Measurements from ENCODE around the gene SLC25A14.
A peak's percentile ranks its signal among the peaks of the same experiment; 100 is the strongest.

The SLC25A14 gene

DNA sequence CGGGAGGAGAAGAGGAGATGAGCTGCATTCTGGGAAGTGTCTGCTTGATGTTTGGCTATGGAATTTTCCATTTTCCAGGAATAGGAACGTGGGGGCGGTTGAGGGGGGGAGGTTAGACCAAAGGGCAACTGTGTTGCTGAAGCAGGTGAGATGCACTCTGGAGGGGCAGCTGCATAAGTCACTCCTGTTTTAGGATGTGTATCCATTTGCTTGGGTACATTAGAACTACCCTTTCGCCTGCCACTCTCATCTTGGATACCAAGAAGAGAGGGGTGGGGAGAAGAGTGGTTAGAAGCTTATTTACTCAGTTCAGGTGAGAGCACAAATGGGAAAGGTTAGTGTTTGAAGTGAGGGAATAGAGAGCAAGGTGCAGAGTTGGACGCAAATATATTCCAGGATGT, 46.7 kb downstream of the SLC25A14 start:
- H3K36me3 ChIP-seq = no peaks in the 10 kb centered on the region
- no peaks in the 10 kb centered on the region for H3K27me3 ChIP-seq (ENCODE audit: insufficient read depth, low read depth, severe bottlenecking)
- DNase-seq = no peak
- H3K4me3 ChIP-seq (ENCODE audit: low read depth, low read length) = no peak overlapping the region
- no peak overlapping the region for H3K27ac ChIP-seq
- H3K9me3 ChIP-seq (ENCODE audit: severe bottlenecking) = no peaks in the 10 kb centered on the region
- TF ChIP-seq, protein P1, sequence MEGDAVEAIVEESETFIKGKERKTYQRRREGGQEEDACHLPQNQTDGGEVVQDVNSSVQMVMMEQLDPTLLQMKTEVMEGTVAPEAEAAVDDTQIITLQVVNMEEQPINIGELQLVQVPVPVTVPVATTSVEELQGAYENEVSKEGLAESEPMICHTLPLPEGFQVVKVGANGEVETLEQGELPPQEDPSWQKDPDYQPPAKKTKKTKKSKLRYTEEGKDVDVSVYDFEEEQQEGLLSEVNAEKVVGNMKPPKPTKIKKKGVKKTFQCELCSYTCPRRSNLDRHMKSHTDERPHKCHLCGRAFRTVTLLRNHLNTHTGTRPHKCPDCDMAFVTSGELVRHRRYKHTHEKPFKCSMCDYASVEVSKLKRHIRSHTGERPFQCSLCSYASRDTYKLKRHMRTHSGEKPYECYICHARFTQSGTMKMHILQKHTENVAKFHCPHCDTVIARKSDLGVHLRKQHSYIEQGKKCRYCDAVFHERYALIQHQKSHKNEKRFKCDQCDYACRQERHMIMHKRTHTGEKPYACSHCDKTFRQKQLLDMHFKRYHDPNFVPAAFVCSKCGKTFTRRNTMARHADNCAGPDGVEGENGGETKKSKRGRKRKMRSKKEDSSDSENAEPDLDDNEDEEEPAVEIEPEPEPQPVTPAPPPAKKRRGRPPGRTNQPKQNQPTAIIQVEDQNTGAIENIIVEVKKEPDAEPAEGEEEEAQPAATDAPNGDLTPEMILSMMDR (IDR thresholded peaks at IDR 0.05; ENCODE audit: low read depth, low read length) = no peak

DNA sequence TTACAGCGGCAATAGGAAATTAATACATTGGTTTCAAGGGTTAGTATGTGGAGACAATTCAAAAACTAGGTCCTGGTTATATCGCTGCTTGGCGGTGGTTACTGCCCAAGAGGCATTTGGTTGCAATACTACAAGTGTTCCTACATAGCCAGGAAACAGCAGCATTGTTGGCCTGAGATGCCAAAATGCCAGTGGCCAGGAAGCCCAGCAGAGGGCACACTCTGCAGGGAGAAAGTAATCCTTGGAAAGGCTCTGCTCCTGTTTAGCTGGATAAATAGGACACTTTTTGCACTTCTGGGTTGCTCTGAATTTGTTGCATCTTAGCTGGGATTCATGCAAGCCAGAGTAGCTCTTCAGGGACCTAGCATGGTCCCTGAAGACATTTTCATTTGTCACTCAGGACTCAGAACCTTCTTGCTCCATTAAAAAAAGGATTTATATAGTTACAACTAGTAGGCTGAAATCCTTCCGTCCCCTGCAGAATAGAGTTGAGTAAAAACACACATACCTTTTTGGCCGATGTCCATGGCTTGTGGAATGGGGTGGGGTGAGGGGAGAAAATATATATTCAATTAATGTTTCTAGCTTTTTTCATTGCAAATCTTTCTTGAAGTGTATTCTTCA, 53.8 kb downstream of the SLC25A14 start:
- TF ChIP-seq, protein P1 (IDR thresholded peaks at IDR 0.05; ENCODE audit: low read depth, low read length) = peak; percentile 75
- Histone ChIP-seq H3K4me3 (ENCODE audit: low read depth, low read length) (no peak overlapping the region), H3K27ac (no peak overlapping the region), H3K9me3 (ENCODE audit: severe bottlenecking) (no peaks in the 10 kb centered on the region), H3K36me3 (no peaks in the 10 kb centered on the region), H3K27me3 (ENCODE audit: insufficient read depth, low read depth, severe bottlenecking) (peaks cover 3% of the 10 kb centered on the region)
- peak; percentile 58 for DNase-seq

- no peaks in the 10 kb centered on the region for H3K9me3 ChIP-seq (ENCODE audit: severe bottlenecking)
- DNase-seq = no peak
- H3K27me3 ChIP-seq (ENCODE audit: insufficient read depth, low read depth, severe bottlenecking) = peaks cover 3% of the 10 kb centered on the region
- no peaks in the 10 kb centered on the region for H3K36me3 ChIP-seq
- H3K27ac ChIP-seq = no peak overlapping the region
- TF ChIP-seq, protein P1 (IDR thresholded peaks at IDR 0.05; ENCODE audit: low read depth, low read length) = no peak
- no peak overlapping the region for H3K4me3 ChIP-seq (ENCODE audit: low read depth, low read length)
Measured at GRCh38 chrX:130395341-130395740, 55.6 kb downstream of the SLC25A14 start.

DNA sequence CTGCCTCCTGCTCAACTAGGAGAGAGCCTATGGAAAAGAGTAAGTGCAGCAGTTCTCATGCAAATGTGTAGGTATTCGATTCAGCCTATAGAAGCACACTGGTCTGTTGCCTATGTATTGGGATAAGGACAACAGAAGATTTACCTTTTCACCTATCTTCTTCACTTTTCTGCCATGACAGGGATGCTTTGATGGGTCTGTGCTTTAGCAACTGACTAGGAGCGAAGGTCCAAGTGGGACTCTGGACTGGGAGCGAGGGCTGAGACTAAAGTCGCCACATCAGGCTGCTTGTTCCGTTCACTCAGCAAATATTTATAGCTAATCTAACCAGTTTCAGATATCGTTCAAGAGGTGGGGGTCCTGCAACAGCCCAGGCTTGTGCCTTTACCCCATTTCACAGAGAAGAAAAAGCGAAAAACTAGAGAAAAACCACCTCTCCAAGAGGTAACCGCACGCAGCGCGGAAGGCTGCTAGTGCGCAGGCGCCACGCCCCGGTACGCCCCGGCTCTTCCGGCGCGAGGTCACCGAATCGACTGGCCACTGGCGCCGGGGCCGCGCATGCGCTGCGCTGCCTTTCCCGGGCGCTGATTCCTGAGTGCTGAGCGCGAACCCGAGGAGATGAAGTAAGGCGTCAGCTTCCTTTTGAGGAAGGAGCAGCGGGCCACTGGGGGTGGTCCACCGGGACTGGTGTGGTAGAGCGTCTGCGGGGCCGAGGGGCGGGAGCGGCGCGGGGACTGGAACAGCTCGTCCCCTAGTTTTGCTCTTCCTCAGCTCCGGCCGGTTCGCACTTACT, 61.9 kb downstream of the SLC25A14 start, which contains the start of gene RBMX2:
RBMX2 (plus strand) TSS at position 573 of the 793 bp plus-strand sequence; CDS start at position 619, 46 bp downstream.
- TF ChIP-seq, protein P1 (IDR thresholded peaks at IDR 0.05; ENCODE audit: low read depth, low read length) = no peak
- H3K9me3 ChIP-seq (ENCODE audit: severe bottlenecking) = no peaks in the 10 kb centered on the region
- H3K36me3 ChIP-seq = peaks cover 14% of the 10 kb centered on the region
- DNase-seq = peak; percentile 65
- no peaks in the 10 kb centered on the region for H3K27me3 ChIP-seq (ENCODE audit: insufficient read depth, low read depth, severe bottlenecking)
- peak within 1 kb of the TSS; percentile 73 for H3K27ac ChIP-seq
- H3K4me3 ChIP-seq (ENCODE audit: low read depth, low read length) = peak within 1 kb of the TSS; percentile 50

GRCh38 chrX:130402208-130402684, 62.5 kb downstream of the SLC25A14 start:
- H3K9me3 ChIP-seq (ENCODE audit: severe bottlenecking) = no peaks in the 10 kb centered on the region
- H3K36me3 ChIP-seq = peaks cover 14% of the 10 kb centered on the region
- peak overlapping the region; percentile 73 for H3K27ac ChIP-seq
- peak overlapping the region; percentile 50 for H3K4me3 ChIP-seq (ENCODE audit: low read depth, low read length)
- TF ChIP-seq, protein P1 (IDR thresholded peaks at IDR 0.05; ENCODE audit: low read depth, low read length) = no peak
- no peak for DNase-seq
- H3K27me3 ChIP-seq (ENCODE audit: insufficient read depth, low read depth, severe bottlenecking) = no peaks in the 10 kb centered on the region
